Skin epidermis (tissue), 12 donors: Measurements from ENCODE around the gene PPP1R18.
"Not testable (repeated sequence)": the region's sequence is repeated elsewhere in the genome, so short reads cannot be mapped to it uniquely, and the experiment has no call there.

ENCODE experiments used
- H3K27ac ChIP-seq, 21 experiments: fragments of 200-600 bp; sonication (generic) in 11 of 21; one replicate each; pipeline ENCODE4 v1.5.0; 2020; ENCODE audit warnings: mild to moderate bottlenecking in 3 of 21, inconsistent platforms in 2 of 21, moderate library complexity in 2 of 21
- H3K4me3 ChIP-seq, 7 experiments: fragments of 200-600 bp; sonication (generic) in 2 of 7; one replicate each; pipeline ENCODE4 v1.5.0; 2020; ENCODE audit warnings: inconsistent platforms in 2 of 7, mild to moderate bottlenecking in 2 of 7, moderate library complexity in 1 of 7

The PPP1R18 gene

DNA sequence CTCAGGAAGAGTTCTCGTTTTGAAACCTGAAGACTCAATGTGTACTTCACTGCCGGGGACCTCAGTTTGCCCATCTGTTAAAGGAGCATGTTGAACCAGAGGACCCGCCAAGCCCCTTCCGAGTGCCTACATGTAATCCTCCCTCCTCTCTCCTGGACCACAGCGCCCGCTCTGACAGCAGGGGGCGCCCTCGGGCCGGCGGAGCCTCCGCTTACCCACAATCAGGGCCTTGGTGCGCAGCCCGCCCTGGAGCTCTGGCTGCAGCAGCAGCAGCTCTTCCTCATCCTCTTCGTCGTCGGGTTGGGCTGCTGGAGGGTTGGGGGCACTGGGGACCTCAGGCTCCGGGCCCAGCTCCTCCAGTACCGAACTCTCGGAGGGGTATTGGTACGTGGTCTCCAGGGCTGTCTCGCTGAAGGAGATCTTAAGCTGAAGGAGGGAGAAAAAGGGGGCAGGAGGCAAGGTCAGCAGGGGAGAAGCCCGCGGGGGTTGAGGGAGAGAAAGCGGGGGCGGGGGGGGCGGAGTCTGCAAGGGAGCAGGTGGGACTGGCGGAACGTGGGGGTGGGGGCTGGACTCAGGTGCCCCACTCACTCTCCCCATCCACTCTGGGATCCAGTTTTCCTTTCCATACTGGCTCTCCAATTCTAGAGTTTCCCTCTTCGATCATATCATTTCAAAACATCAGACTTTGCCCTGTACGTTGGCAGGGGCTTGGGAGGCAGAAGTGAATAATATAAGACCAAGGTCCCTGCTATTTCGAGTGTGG is 7.3 kb downstream of the PPP1R18 start:
- H3K4me3 ChIP-seq, result peak overlapping the region in 5 of 7 experiments; percentile 12 to 86 (median 72)
- H3K27ac ChIP-seq, result peak overlapping the region in 17 of 21 experiments; percentile 2 to 100 (median 98)

DNA sequence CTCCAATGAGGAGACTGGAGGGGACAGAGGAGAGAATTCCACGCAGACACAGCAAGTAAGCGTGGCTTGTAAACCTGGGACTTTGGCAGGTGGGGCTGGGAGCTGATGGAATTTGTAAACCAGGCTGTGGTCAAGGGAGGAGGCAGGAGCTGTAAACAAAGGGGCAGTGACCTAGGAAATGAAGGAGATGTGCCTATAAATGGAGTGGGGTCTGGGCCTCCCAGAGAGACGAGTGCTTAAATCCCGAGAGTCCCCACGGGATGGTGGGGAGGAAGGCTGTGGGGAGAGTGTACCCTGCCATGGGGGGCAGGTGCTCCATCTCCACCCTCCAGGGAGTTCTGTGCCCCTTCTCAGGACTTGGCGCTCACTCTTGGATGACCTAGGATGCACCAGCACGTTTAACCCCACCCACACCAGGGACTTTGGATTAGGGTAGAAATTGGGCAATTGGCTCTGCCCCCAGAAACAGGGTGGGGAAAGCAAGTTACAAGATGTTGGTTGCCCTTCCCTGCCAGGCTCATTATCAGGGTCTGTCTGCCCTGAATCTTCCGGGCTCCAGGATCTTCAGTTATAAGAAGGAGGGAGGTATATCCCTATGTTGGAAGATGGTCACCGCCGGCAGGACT is 9.7 kb downstream of the PPP1R18 start:
- Histone ChIP-seq H3K27ac (no peak overlapping the region), H3K4me3 (no peak overlapping the region)

DNA sequence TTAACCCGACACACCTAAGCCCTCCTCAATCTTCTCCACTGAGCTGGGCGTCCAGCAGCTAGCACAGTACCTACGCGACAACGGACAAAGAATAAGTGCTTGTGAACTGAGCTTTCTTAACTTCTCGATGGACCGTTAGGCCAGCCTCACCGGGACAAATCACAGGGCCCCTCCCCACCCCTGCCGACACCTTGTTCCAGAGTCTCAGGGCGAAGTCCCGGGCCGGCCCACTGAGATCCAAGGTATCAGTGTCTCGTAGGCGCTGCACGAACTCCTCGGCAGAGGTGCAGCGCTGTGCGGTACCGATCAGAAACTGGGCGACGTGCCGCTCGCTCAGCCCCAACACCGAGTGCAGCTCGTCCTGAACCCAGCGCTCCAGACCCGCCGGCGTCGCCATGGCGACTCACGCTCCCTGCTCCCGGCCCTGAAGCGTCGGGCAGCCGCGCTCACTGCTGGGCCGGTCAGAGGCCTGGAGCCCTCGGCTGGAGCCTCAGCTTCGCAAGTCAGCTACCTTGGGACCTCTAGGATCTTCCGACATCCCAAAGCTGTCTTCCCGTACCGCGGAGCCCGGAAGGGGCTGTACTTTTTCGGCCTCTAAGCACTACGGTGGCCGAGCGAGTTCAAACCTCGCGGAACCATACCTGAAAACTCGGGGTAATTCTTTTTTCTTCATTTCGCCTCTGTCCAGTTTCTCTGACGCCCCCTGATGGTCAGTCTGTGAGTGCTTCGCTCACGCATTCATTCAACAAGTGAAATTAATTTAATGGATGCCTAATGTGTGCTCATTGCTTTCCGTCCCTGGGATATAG is 13.8 kb downstream of the PPP1R18 start, which contains the start of gene DHX16:
Gene DHX16 (minus strand): TSS at position 562 of the 809 bp plus-strand sequence. CDS start 165 bp downstream, at position 397.
- Histone ChIP-seq H3K27ac (peak within 1 kb of the TSS; percentile 35 to 90 (median 81)), H3K4me3 (peak within 1 kb of the TSS; percentile 74 to 99 (median 93))

DNA sequence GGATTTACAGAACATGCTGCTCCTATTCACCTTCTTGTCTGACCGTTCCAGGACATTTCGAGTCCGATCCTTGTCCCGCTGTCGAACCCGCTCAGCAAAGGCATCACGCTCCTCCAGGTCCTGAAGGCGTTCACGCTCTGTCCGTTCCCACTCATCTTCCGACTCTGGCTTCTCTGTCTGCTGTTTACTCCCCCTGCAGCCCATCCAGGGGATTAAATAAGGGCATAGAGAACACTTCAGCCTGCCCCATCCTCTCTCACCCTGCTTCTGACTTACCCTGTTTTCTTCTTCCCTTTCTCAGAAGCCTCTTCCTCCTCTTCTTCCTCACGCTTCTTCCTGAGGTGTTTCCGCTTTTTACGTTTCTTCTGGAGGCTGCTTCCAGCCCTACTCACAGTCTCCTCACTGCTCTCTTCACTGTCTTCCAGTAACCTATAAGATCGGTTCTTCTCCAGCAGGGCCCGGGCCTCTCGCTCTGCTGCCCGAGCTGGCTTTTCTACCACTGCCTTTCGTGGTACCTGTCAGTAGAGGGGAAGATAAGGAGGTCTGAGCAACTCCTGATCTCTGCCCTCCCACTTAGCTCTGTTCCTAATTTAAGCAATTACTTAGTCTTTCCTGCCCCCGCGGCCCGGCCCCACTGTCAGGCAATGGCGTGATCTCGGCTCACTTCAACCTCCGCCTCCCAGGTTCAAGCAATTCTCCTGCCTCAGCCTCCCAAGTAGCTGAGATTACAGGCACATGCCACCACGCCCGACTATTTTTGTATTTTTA is 15.5 kb downstream of the PPP1R18 start:
- Histone ChIP-seq H3K27ac (no peak overlapping the region), H3K4me3 (no peak overlapping the region)

DNA sequence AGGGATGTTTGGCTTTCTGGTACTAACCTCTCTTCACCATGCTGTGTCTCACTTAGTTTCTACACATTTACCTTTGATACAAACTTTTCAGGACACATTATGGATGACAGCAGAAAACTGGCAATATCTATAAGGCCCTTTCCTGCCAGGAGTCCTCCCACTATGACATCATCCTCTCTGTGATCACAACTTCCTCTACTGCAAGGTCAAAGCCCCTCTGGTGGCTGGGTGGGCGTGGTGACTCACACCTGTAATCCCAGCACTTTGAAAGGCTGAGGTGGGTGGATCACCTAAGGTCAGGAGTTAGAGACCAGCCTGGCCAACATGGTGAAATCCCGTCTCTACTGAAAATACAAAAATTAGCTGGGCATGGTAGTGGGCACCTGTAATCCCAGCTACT is 20.1 kb downstream of the PPP1R18 start:
- H3K4me3 ChIP-seq, H3K27ac ChIP-seq: not testable (repeated sequence)

DNA sequence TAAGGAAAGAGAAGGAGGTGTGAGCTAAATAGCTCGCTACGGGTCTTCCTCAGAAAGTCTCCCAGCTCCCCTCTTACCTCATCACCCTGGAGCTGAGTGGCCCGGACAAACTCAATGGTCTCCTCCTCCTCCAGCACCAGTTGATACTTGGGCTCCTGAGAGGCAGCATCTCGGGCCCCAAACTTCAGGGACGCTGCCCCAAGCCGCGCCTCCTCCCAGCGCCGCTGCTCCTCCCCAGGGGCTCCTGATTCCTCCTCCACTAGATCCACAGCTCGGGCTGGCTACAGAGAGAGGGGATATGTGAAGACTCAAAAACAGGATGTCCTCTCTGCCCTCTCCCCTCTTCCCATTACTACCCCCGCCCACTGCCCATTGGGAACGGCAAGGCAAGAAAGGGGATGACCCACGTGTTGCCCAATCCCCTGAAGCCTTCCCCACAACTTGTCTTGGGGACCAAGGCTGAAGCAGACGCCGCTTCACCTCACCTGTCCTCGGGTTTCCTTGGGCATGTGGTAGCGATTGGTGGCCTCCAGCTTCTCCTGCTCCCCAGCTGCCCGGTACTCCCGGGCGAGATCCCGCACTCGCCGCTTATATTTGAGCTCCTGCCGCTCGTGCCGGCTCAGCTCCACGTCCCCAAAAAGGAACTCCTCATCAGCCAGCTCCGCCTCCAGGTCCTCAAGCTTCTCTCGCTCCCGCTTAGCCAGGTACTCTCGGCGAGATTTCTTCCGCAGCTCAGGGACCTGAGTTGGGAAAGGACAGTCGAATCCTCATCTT is 21.3 kb downstream of the PPP1R18 start:
- no peak overlapping the region for H3K4me3 ChIP-seq
- no peak overlapping the region for H3K27ac ChIP-seq

DNA sequence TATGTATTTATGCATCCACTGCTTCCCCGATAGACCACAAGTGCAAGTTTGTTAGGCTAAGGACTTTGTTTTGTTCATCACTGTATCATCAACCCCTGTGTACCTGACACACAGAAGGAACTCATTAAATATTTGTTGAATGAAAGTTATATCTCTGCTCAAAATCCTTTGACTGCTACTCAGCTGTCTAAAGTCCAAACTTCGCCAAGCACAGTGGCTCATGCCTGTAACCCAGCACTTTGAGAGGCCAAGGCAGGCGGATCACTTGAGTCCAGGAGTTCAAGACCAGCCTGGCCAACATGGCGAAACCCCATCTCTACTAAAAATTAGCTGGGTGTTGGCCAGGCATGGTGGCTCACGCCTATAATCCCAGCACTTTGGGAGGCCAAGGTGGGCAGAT is 28.5 kb downstream of the PPP1R18 start:
- not testable (repeated sequence) for H3K4me3 ChIP-seq

DNA sequence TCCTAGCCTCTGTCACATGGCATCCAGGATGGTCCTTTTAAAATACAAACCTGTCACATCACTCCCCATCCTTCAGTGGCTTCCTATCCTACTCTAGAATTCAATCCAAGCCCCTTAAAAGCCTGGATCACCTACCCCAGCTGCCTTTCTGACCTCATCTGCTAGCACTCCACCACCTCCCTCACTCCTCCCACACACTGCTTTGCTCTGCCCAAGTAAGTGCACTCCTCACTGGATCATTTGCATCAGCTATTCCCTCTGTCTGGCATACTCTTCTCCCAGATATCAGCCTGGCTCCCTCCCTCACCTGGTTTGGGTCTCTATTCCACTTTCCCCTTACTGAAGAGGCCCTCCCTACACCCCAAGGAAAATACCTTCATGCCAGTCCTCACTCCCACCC is 29.0 kb downstream of the PPP1R18 start:
- Histone ChIP-seq H3K27ac (no peak overlapping the region), H3K4me3 (no peak overlapping the region)

More for the DNA sequence above, 28.5 kb downstream of the PPP1R18 start:
- not testable (repeated sequence) for H3K27ac ChIP-seq

DNA sequence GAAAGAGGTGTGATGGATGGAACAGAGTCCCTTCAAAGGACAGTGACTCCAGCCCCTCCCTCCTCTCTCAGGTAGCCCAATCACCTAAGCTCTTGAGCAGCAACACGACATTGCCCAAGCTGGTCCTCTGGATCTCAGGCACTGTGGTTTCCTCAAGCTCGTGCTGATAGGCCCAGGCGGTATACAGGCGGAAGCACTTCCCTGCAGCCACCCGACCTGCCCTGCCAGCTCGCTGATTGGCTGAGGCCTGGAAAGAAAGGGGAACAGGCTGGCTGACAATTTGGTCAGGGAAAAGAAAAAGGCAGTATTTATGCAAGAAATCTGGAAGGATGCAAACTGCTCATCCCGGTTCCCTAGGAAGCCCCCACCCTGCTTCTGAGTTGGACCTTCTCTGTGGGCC is 29.9 kb downstream of the PPP1R18 start:
- Histone ChIP-seq H3K27ac (no peak overlapping the region), H3K4me3 (no peak overlapping the region)

DNA sequence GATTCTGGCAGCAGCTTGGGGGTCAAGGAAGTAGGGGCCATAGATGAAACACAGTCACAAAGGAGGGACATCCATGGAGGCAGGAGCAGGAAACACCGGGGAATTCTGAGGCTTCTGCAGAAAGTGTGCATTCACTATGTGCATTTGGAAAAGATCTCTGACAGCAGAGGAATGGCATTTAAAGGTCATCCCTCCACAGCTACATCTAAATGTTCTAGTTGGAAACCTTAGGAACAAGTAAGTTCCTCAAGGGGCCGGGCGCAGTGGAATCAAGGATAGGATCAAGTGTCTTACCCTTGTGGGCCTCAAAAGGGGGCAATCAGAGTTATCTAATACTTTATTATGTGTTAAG is 30.7 kb downstream of the PPP1R18 start:
- Histone ChIP-seq H3K27ac (no peak overlapping the region), H3K4me3 (no peak overlapping the region)

DNA sequence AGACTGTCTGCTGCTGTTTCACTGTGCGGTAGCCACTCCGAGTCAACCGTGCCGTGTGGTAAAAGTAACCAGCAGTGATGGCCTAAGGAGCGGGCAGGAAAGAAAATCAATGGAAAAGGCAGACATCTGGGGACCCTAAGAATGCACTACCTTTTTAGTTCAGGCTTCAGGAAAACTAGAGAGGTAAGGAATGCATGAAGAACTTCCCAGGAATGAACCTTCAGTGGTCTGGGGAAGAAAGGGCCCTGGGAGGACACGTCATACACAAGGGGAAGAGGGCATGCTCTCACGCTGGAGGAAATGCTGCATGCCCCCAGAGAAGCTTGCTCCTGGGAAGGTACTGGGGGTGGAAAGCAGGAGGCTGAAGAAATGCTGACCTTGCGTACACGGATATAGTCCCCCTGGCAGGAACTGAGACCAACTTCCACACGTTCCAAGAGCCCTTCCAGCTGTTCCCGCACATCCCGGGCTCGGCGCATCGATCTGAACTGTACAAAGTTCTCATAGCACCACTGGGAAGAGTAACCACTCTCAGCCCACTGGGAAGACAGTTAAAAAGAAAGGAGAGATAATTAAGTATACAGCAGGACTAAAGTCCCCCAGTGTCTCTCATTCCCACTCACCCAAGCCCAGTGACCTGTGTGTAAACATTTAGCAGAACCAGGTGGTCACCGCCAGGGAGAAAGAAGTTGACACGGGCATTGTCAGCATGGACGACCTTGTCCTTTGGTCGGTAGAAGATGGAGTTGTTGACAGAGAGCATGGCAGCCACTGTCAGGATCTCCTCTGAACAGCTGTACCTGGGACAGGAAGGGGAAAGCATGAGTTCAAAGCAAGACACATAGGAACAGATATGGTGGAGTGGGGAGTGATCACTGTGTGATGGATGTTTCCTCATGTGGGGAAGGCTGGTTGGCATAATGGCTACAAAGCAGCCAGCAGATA is 31.4 kb downstream of the PPP1R18 start:
- Histone ChIP-seq H3K27ac (no peak overlapping the region), H3K4me3 (no peak overlapping the region)

DNA sequence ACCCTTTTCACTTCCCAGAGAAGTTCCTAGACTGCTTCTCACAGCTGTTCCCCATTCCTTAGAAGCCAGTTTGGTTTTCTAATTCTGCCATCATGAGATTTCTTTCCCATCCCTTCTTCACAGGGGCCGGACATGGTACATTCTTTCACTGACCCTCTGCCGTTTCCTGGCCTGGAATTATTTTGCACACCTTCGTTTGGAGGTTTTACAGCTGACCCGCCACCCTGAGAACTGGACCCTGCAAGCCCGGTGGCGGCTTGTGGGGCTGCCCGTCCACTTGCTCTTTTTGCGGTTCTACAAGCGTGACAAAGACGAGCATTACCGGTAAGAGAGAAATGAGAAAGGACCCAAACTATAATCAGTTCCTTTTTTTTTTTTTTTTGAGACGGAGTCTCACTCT is 35.3 kb downstream of the PPP1R18 start:
- Histone ChIP-seq H3K27ac (no peak overlapping the region), H3K4me3 (no peak overlapping the region)

DNA sequence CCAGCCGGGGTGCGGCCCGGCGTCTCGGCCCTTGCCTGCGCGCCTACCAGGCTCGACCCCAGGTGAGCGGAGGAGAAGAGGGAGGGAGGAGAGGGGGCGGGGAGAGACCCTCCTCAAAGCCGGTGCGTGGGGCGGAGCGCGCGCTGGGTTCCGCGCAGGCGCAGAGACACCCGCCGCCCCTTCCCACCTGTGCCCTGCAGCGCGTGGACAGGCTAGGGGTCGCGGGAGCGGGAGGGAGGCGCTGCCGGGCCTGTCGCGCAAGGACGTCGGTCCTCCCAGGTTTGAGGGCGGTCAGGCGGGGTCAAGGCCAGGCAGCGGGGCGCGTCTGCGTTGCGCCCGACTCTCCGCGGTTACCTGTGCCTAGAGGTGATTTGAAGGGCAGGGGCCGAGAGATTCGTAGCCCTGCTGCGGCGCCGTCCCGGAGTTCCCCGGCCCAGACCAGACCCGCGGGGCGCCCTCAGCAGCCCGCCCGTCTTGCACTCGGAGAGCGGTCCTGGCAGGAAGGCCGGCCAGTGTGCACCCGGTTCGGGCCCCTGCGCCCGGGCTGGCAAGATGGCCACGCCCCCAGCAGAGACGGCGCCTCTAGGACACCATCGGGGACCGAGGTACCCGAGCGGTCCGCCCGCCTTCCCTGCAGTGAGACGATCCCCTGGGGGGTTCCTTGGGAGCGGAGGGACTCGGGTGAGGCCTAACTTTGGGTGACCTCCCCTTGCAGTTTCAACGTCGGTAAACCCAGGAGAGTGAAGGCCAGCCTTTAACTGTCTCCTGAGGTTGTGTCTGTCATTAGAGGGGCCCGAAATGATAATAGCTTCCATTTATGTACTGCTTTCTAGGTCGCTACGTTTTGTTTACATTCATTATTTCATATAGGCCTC is 39.0 kb downstream of the PPP1R18 start:
- peak overlapping the region; percentile 75 to 97 (median 91) for H3K27ac ChIP-seq

DNA sequence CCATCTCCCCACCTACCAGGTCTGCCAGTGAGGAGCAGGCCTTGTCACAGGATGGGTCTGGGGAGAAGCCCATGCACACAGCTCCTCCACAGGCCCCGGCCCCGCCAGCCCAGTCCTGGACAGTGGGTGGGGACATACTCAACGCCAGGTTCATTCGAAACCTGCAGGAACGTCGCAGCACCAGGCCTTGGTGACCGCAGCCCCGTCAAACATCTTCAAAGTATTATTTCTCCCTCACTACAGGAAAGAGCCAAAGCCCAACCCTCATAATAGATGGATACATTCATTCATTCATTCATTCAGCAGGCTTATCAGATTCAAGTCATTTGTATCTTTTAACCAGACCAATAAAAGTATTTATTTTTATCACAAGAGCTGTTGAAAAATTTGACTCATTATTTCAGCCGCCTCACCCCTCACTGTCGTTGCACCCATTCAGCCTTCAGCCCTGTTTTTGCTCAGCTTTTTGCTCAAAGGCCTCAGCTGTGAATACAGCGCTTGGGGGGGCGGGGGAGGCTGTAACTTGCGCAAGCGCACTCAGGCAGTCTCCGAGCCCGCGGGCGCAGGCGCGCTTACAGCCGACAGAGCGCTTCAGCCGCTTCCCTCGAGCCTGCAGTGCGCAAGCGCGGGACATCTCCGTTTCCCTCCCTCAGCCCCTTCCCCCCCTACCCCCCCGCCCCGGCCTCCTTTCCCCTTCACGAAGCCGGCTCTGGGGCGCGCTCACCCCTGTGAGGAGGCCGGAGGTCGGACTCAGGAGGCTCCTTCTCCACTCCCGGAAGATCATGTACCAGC is 39.8 kb downstream of the PPP1R18 start, which contains the start of gene C6orf136:
Gene C6orf136 (plus strand): TSS at position 684 of the 792 bp plus-strand sequence. CDS start 99 bp downstream, at position 783.
- Histone ChIP-seq H3K4me3 (peak within 1 kb of the TSS; percentile 83 to 99 (median 96)), H3K27ac (peak within 1 kb of the TSS; percentile 75 to 97 (median 91))

More for the DNA sequence above, 39.0 kb downstream of the PPP1R18 start:
- peak overlapping the region; percentile 83 to 99 (median 96) for H3K4me3 ChIP-seq

DNA sequence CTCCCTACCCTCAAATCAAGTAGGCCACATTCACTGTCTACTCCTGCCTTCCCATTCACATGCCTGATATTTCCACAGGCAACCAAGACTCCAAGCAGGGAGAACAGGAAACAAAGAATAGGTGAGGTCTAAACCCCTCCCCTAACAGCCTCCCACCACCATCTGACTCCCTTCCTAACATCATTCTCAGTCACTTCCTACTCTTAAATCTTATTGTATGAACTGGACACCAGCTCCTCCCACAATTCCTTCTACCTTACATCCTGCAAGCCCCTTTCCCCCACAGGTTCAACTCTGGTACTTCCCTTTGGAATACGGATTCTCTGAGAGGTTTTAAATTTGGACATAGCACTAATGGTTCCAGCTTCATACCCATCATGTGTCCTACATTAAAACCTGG is 40.5 kb downstream of the PPP1R18 start:
- Histone ChIP-seq H3K4me3 (no peak overlapping the region), H3K27ac (no peak overlapping the region)

DNA sequence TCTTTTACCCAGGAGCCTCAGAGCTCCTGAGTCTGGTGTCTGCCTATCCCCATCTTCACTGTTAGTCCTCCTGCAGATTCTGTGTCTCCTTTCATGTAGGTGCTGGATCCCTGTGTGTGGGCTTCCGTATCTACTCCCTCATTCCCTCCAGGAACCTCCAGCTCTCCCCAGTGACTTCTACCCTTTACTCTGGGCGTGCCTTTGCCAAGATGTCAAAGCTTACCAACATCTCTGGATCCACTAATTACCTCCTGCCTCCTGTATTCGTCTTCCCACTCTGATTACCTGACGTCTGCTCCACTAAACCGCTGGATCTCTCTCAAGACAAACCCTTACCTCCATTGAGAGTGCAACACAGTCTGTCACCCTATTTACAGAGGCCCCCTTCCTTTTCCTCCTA is 41.7 kb downstream of the PPP1R18 start:
- Histone ChIP-seq H3K27ac (no peak overlapping the region), H3K4me3 (no peak overlapping the region)
